ENCODE measurements around the gene TP53I3. TPM values are rescaled to one million over a fixed set of nuclear protein-coding genes. Genes with fewer than 3 reads are reported as not detected.
"Not testable (repeated sequence)": the region's sequence is repeated elsewhere in the genome, so short reads cannot be mapped to it uniquely, and the experiment has no call there.

Gene TP53I3
- total RNA-seq, 2 donors from 2014 or later: 18.5 to 36.8 TPM

- intact Hi-C loops (cut with DNase I): no loop called here
- Histone ChIP-seq H3K27me3 (no peaks in the 10 kb centered on the region), H3K4me3 (no peak overlapping the region), H3K9me3 (no peaks in the 10 kb centered on the region), H3K36me3 (replicated peaks in 1 of 2; ENCODE audit: insufficient read depth in 1 of 2, low read depth in 2 of 2) (no peaks in the 10 kb centered on the region), H3K27ac (no peak overlapping the region), H3K4me1 (no peaks in the 10 kb centered on the region)
- 92 to 95% methylated on average over 1 of the region's 1 CpG for WGBS, 2 donors
- DNase-seq (no peak), ATAC-seq (no peak)
- TF ChIP-seq POLR2A (IDR thresholded peaks at IDR 0.05) (no peak), CTCF (IDR thresholded peaks at IDR 0.05) (no peak)
Measured at GRCh38 chr2:24102677-24103076, 18.0 kb upstream of the TP53I3 start.

GRCh38 chr2:24101992-24102391, 17.4 kb upstream of the TP53I3 start:
- intact Hi-C loops (cut with DNase I): no loop called here
- TF ChIP-seq POLR2A (IDR thresholded peaks at IDR 0.05) (no peak), CTCF (IDR thresholded peaks at IDR 0.05) (no peak)
- ATAC-seq (no peak), DNase-seq (no peak)
- H3K9me3 ChIP-seq: no peaks in the 10 kb centered on the region
- no peak overlapping the region for H3K27ac ChIP-seq
- H3K4me3 ChIP-seq: no peak overlapping the region
- H3K4me1 ChIP-seq: no peaks in the 10 kb centered on the region
- H3K27me3 ChIP-seq: no peaks in the 10 kb centered on the region
- WGBS, 2 donors: 84 to 89% methylated on average over 2 of the region's 2 CpGs
- H3K36me3 ChIP-seq (replicated peaks in 1 of 2; ENCODE audit: insufficient read depth in 1 of 2, low read depth in 2 of 2): no peaks in the 10 kb centered on the region

- H3K27ac ChIP-seq; H3K4me3 ChIP-seq; DNase-seq; intact Hi-C loops (cut with DNase I); H3K27me3 ChIP-seq; H3K36me3 ChIP-seq (replicated peaks in 1 of 2; ENCODE audit: insufficient read depth in 1 of 2, low read depth in 2 of 2); H3K9me3 ChIP-seq; ATAC-seq; H3K4me1 ChIP-seq: not testable (repeated sequence)
- 82 to 91% methylated on average over 2 of the region's 2 CpGs for WGBS, 2 donors
Measured at GRCh38 chr2:24100732-24101131, 16.1 kb upstream of the TP53I3 start.

- H3K36me3 ChIP-seq (replicated peaks in 1 of 2; ENCODE audit: insufficient read depth in 1 of 2, low read depth in 2 of 2); H3K4me1 ChIP-seq; DNase-seq; H3K27me3 ChIP-seq; H3K9me3 ChIP-seq; H3K4me3 ChIP-seq; ATAC-seq; H3K27ac ChIP-seq; intact Hi-C loops (cut with DNase I): not testable (repeated sequence)
- WGBS, 2 donors: 72 to 89% methylated on average over 11 to 17 of the region's 17 CpGs
Measured at GRCh38 chr2:24095171-24095677, 10.6 kb upstream of the TP53I3 start.

- intact Hi-C loops (cut with DNase I); ATAC-seq; DNase-seq; H3K27me3 ChIP-seq; H3K4me3 ChIP-seq; H3K36me3 ChIP-seq (replicated peaks in 1 of 2; ENCODE audit: insufficient read depth in 1 of 2, low read depth in 2 of 2); H3K4me1 ChIP-seq; H3K9me3 ChIP-seq; H3K27ac ChIP-seq: not testable (repeated sequence)
- WGBS, 2 donors: 96 to 97% methylated on average over 5 of the region's 5 CpGs
Measured at GRCh38 chr2:24093270-24093669, 8.6 kb upstream of the TP53I3 start.

- Histone ChIP-seq H3K27ac (no peak overlapping the region), H3K27me3 (no peaks in the 10 kb centered on the region), H3K9me3 (no peaks in the 10 kb centered on the region), H3K4me1 (peaks cover 7% of the 10 kb centered on the region), H3K36me3 (replicated peaks in 1 of 2; ENCODE audit: insufficient read depth in 1 of 2, low read depth in 2 of 2) (no peaks in the 10 kb centered on the region), H3K4me3 (no peak overlapping the region)
- DNase-seq: no peak
- no peak for TF ChIP-seq CTCF (IDR thresholded peaks at IDR 0.05)
- TF ChIP-seq POLR2A (IDR thresholded peaks at IDR 0.05): no peak
- ATAC-seq: no peak
- intact Hi-C loops (cut with DNase I): no loop called here
- 54 to 66% methylated on average over 2 of the region's 2 CpGs for WGBS, 2 donors
Measured at GRCh38 chr2:24088821-24089359, 4.3 kb upstream of the TP53I3 start.
